Measurements from ENCODE around the gene DAPK1. TPM values are rescaled to one million over a fixed set of nuclear protein-coding genes. Genes with fewer than 3 reads are reported as not detected.

The DAPK1 gene
- polyA plus RNA-seq, 1 donor from 2014 or later, result 45.0 TPM

DNA sequence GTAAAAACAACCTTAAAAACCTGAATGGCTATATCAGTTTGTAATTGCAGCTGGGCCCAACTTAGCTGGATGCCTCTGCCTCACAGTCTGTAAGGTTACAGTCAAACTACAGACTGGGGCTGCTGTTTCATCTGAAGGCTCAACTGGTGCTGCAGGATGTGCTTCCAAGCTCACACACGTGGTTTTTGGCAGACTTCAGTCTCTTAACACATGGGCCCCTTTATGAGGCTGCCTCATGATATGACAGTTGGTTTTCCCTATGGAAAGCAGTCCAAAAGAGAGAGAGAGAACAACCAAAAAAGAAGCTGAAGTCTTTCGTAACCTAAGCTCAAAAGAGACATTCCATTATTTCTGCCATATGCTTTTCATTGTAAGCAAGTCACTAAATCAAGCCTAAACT is 255.6 kb downstream of the DAPK1 start:
- no peaks in the 10 kb centered on the region for H3K9me2 ChIP-seq (ENCODE audit: insufficient read depth, low read length)
- H3K4me2 ChIP-seq (ENCODE audit: low read length), result no peak overlapping the region
- TF ChIP-seq SMC3 (conservative IDR thresholded peaks at IDR 0.05; ENCODE audit: poor library complexity), result no peak
- TF ChIP-seq TAF1 (IDR thresholded peaks at IDR 0.05; ENCODE audit: low read depth), result no peak
- no peak for TF ChIP-seq MXI1 (conservative IDR thresholded peaks at IDR 0.05; ENCODE audit: poor library complexity, severe bottlenecking)
- no peak for TF ChIP-seq EP300 (conservative IDR thresholded peaks at IDR 0.05; ENCODE audit: poor library complexity, severe bottlenecking)
- TF ChIP-seq, protein P1, sequence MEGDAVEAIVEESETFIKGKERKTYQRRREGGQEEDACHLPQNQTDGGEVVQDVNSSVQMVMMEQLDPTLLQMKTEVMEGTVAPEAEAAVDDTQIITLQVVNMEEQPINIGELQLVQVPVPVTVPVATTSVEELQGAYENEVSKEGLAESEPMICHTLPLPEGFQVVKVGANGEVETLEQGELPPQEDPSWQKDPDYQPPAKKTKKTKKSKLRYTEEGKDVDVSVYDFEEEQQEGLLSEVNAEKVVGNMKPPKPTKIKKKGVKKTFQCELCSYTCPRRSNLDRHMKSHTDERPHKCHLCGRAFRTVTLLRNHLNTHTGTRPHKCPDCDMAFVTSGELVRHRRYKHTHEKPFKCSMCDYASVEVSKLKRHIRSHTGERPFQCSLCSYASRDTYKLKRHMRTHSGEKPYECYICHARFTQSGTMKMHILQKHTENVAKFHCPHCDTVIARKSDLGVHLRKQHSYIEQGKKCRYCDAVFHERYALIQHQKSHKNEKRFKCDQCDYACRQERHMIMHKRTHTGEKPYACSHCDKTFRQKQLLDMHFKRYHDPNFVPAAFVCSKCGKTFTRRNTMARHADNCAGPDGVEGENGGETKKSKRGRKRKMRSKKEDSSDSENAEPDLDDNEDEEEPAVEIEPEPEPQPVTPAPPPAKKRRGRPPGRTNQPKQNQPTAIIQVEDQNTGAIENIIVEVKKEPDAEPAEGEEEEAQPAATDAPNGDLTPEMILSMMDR (IDR thresholded peaks at IDR 0.05; ENCODE audit: poor library complexity, severe bottlenecking), result no peak
- no peak for TF ChIP-seq RAD21 (conservative IDR thresholded peaks at IDR 0.05)
- no peak for TF ChIP-seq EZH2 (IDR thresholded peaks at IDR 0.05; ENCODE audit: borderline replicate concordance, insufficient read depth, low read length, poor library complexity, severe bottlenecking)
- TF ChIP-seq POLR2AphosphoS5 (IDR thresholded peaks at IDR 0.05), result no peak
- TF ChIP-seq, protein P2, sequence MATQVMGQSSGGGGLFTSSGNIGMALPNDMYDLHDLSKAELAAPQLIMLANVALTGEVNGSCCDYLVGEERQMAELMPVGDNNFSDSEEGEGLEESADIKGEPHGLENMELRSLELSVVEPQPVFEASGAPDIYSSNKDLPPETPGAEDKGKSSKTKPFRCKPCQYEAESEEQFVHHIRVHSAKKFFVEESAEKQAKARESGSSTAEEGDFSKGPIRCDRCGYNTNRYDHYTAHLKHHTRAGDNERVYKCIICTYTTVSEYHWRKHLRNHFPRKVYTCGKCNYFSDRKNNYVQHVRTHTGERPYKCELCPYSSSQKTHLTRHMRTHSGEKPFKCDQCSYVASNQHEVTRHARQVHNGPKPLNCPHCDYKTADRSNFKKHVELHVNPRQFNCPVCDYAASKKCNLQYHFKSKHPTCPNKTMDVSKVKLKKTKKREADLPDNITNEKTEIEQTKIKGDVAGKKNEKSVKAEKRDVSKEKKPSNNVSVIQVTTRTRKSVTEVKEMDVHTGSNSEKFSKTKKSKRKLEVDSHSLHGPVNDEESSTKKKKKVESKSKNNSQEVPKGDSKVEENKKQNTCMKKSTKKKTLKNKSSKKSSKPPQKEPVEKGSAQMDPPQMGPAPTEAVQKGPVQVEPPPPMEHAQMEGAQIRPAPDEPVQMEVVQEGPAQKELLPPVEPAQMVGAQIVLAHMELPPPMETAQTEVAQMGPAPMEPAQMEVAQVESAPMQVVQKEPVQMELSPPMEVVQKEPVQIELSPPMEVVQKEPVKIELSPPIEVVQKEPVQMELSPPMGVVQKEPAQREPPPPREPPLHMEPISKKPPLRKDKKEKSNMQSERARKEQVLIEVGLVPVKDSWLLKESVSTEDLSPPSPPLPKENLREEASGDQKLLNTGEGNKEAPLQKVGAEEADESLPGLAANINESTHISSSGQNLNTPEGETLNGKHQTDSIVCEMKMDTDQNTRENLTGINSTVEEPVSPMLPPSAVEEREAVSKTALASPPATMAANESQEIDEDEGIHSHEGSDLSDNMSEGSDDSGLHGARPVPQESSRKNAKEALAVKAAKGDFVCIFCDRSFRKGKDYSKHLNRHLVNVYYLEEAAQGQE (IDR thresholded peaks at IDR 0.05; ENCODE audit: borderline replicate concordance), result no peak
- no peaks in the 10 kb centered on the region for H4K20me1 ChIP-seq (ENCODE audit: insufficient read depth)
- no peak overlapping the region for H3K27ac ChIP-seq (ENCODE audit: low read length)
- no peak overlapping the region for H2AFZ ChIP-seq (ENCODE audit: low read depth, low read length)
- H3K9me3 ChIP-seq (ENCODE audit: low read length), result no peaks in the 10 kb centered on the region
- no peaks in the 10 kb centered on the region for H3F3A ChIP-seq (ENCODE audit: insufficient read depth, low read length, poor library complexity, severe bottlenecking)
- no peak overlapping the region for H3K4me3 ChIP-seq (ENCODE audit: low read length)
- H3K79me2 ChIP-seq (replicated peaks; ENCODE audit: insufficient read depth, low read length), result no peaks in the 10 kb centered on the region
- no peaks in the 10 kb centered on the region for H3K27me3 ChIP-seq (ENCODE audit: insufficient read depth, low read depth, low read length)
- no peaks in the 10 kb centered on the region for H3K36me3 ChIP-seq (ENCODE audit: insufficient read depth, low read length)
- no peak overlapping the region for H3K9ac ChIP-seq (ENCODE audit: low read length)

Small RNA genes within 50 kb of the gene (small RNA-seq; reads per million reads assigned to genes)
- 0 to 1.4 (median 0.97) reads per million in 3 experiments for gene AL161787.1

Other genes starting within 250 kb of the DAPK1 start
- 46.5 and 53.5 TPM in 2 replicates for gene CTSL, start 228.3 kb downstream of the DAPK1 start, polyA plus RNA-seq